ENCODE results near the gene COLEC12. TPM values are rescaled to one million over a fixed set of nuclear protein-coding genes. Genes with fewer than 3 reads are reported as not detected.

Gene COLEC12
- total and polyA plus RNA-seq, 10 of the 15 experiments (the other 5 are each of a cell fraction or from before 2014, with no cell fraction given): 0.04 to 0.05 TPM; not detected in 8

GRCh38 chr18:413233-413632 lies 87.3 kb downstream of the COLEC12 start:
- H3K27me3 ChIP-seq (replicated peaks in 1 of 2; ENCODE audit: control insufficient read depth in 2 of 2, insufficient read depth in 2 of 2, low read length in 1 of 2): no peaks in the 10 kb centered on the region
- no peaks in the 10 kb centered on the region for H3K36me3 ChIP-seq (ENCODE audit: control insufficient read depth in 2 of 2, insufficient read depth in 2 of 2, low read length in 1 of 2)
- intact Hi-C loops (cut with micrococcal nuclease; ENCODE audit: unreplicated experiment): no loop called here
- H3K4me2 ChIP-seq (ENCODE audit: control insufficient read depth, insufficient read depth): no peak overlapping the region
- no TSS peak for BruUV-seq (replicated peaks)
- SMC1A ChIA-PET (ENCODE audit: uncharacterized antibody, unreplicated experiment): no interaction called here
- POLR2A ChIA-PET: no interaction called here
- H4K20me1 ChIP-seq (ENCODE audit: control insufficient read depth, insufficient read depth): no peaks in the 10 kb centered on the region
- ATAC-seq: no peak
- no peaks in the 10 kb centered on the region for H3K9me3 ChIP-seq (replicated peaks; ENCODE audit: control insufficient read depth, insufficient read depth, low read length)
- 37% methylated on average over 3 of the region's 3 CpGs for WGBS (ENCODE audit: insufficient coverage, insufficient replicate concordance, low lambda C conversion rate, missing lambda C conversion rate)
- no peak overlapping the region for H2AFZ ChIP-seq (ENCODE audit: control insufficient read depth, low read depth, low read length)
- H3K79me2 ChIP-seq (ENCODE audit: control insufficient read depth, insufficient read depth, low read length): no peaks in the 10 kb centered on the region
- no peaks in the 10 kb centered on the region for H3K4me1 ChIP-seq (ENCODE audit: control insufficient read depth, insufficient read depth, low read length)
- FAIRE-seq: no peak
- no peak overlapping the region for H3K27ac ChIP-seq (ENCODE audit: control insufficient read depth, insufficient read depth)
- TF ChIP-seq CREB1 (IDR thresholded peaks at IDR 0.05; ENCODE audit: low read depth) (no peak), FOXM1 (IDR thresholded peaks at IDR 0.05; ENCODE audit: low read depth, low read length) (no peak), NFIC (IDR thresholded peaks at IDR 0.05; ENCODE audit: low read depth, low read length) (no peak), IKZF2 (IDR thresholded peaks at IDR 0.05) (no peak), RELB (IDR thresholded peaks at IDR 0.05; ENCODE audit: low read depth) (no peak), NR2C1 (IDR thresholded peaks at IDR 0.05) (no peak)
- CTCF ChIA-PET: no interaction called here
- in situ Hi-C loops (cut with MboI): no loop called here
- H3K9ac ChIP-seq (ENCODE audit: control insufficient read depth, insufficient read depth, low read length): no peak overlapping the region
- H3K4me3 ChIP-seq: no peak overlapping the region
- DNase-seq (ENCODE audit: low read depth, low spot score): no peak
- RAD21 ChIA-PET (ENCODE audit: unreplicated experiment): no interaction called here

GRCh38 chr18:410047-410455 lies 90.5 kb downstream of the COLEC12 start:
- H3K4me1 ChIP-seq (ENCODE audit: control insufficient read depth, insufficient read depth, low read length): no peaks in the 10 kb centered on the region
- H3K9ac ChIP-seq (ENCODE audit: control insufficient read depth, insufficient read depth, low read length): no peak overlapping the region
- H3K4me3 ChIP-seq: no peak overlapping the region
- H2AFZ ChIP-seq (ENCODE audit: control insufficient read depth, low read depth, low read length): no peak overlapping the region
- ChIA-PET RAD21 (ENCODE audit: unreplicated experiment) (no interaction called here), CTCF (interaction anchor here (1.2 kb wide), 1 partner anchor 21 kb away, joined by 3 read pairs; no protein-coding TSS in a partner anchor), POLR2A (no interaction called here), SMC1A (ENCODE audit: uncharacterized antibody, unreplicated experiment) (no interaction called here)
- H3K9me3 ChIP-seq (replicated peaks; ENCODE audit: control insufficient read depth, insufficient read depth, low read length): no peaks in the 10 kb centered on the region; the same call in 2 of the 3 replicates
- no peak overlapping the region for H3K4me2 ChIP-seq (ENCODE audit: control insufficient read depth, insufficient read depth)
- no peak for FAIRE-seq
- in situ Hi-C loops (cut with MboI) (no loop called here), intact Hi-C loops (cut with micrococcal nuclease; ENCODE audit: unreplicated experiment) (no loop called here)
- no TSS peak for BruUV-seq (replicated peaks)
- H3K27ac ChIP-seq (ENCODE audit: control insufficient read depth, insufficient read depth): no peak overlapping the region
- DNase-seq (ENCODE audit: low read depth, low spot score): no peak
- H4K20me1 ChIP-seq (ENCODE audit: control insufficient read depth, insufficient read depth): no peaks in the 10 kb centered on the region
- H3K79me2 ChIP-seq (ENCODE audit: control insufficient read depth, insufficient read depth, low read length): no peaks in the 10 kb centered on the region
- no peaks in the 10 kb centered on the region for H3K27me3 ChIP-seq (replicated peaks in 1 of 2; ENCODE audit: control insufficient read depth in 2 of 2, insufficient read depth in 2 of 2, low read length in 1 of 2)
- ATAC-seq: no peak
- no peaks in the 10 kb centered on the region for H3K36me3 ChIP-seq (ENCODE audit: control insufficient read depth in 2 of 2, insufficient read depth in 2 of 2, low read length in 1 of 2)
- TF ChIP-seq JUND (IDR thresholded peaks at IDR 0.05; ENCODE audit: low read depth, low read length): no peak
- no peak for TF ChIP-seq ETV6 (conservative IDR thresholded peaks at IDR 0.05 in 1 of 2, IDR thresholded peaks at IDR 0.05 in 1 of 2; ENCODE audit: borderline replicate concordance in 1 of 2, low read depth in 1 of 2)
- no peak for TF ChIP-seq TCF7 (IDR thresholded peaks at IDR 0.05; ENCODE audit: borderline replicate concordance)
- no peak for TF ChIP-seq NR2C1 (IDR thresholded peaks at IDR 0.05)
- TF ChIP-seq IRF5 (IDR thresholded peaks at IDR 0.05; ENCODE audit: borderline replicate concordance): no peak
- TF ChIP-seq MAX (IDR thresholded peaks at IDR 0.05; ENCODE audit: low read depth, low read length): no peak

Measured in GM12878 (cell line).